Measurements from ENCODE around the gene DNAJC19.

Gene DNAJC19

DNA sequence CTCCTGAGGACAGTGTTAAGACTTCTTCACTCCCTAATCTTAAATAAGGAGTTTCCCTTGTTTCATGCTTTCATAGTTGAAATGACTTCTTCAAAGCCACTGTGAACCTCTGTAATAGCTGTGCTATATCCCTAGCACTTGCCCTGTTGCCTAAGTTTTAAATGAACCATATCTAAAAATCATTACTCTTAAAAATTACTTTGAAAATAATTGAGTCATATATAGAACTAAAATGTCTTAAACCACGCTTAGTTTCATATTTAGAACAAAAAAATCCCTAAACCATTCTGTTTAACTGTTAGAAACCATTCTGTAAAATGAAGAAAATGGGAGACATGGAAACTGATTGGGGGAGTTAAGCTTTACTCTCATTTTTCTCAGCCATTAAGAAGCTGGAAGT lies 29.8 kb downstream of the DNAJC19 start:
- DNase-seq = no peak

DNA sequence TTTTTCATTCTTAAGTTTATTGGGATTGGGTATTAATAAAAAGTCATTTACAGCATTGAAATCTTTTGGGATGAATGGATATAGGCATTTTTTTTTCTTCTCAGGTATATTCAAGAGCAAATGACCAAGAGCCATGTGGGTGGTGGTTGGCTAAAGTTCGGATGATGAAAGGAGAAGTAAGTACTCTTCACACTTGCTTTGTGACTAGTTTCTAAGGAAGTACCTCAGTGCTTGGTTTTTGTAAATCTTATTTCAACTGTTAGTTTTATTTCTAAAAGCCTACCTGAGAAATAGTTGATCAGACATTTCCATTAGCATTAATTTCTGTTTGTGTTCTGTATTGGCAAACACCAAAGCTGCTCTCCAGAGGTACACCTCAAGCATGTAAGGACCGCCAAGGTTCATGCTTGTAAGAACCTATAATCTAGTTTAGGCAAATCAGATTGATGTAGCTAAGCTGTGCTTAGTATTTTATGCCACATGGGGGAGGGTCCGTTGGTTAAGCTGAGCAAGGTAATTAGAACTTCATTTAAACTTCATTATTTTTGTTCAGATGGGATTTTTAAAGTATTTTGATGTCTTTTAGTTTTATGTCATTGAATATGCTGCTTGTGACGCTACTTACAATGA lies 41.7 kb downstream of the DNAJC19 start:
- no peak for DNase-seq

DNA sequence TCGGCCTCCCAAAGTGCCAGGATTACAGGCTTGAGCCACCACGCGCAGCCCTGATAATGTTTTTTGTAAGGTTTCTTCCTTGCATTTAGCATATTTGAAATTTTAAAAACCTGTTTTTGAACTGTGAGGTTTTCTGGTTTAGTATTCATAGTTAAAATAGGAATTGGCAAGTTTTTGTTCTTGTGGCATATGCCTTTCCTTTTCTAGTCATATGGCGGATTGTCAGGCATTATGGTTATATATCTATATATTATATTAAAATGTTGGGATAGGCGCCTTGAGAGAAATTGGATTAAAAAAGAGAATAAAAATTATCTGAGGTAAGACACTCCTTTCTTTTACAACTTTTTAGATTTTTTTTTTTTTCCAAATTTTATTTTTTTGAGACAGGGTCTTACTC lies 48.7 kb downstream of the DNAJC19 start:
- DNase-seq = no peak

DNA sequence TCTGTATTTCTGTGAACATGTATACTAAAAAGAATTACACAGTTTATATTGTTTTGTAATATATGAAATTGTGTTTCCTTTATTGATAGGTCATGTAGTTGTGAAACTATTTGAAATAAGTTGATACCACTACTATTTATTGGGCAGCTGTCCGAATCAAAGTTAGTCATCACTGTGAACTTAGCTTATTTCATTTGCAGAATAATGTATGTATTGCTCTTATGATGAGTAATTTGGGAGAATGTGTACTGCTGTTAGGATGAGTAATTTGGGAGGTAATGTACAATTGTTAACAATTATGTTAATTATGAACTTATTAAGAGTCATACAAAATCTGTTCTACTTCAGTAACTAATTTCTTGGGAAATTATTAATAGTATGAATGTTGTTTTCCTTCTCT lies 54.9 kb downstream of the DNAJC19 start:
- DNase-seq = no peak

Measured in cortex of kidney (tissue), 1 donor.